ENCODE measurements around the gene GRIA2.

Gene GRIA2

DNA sequence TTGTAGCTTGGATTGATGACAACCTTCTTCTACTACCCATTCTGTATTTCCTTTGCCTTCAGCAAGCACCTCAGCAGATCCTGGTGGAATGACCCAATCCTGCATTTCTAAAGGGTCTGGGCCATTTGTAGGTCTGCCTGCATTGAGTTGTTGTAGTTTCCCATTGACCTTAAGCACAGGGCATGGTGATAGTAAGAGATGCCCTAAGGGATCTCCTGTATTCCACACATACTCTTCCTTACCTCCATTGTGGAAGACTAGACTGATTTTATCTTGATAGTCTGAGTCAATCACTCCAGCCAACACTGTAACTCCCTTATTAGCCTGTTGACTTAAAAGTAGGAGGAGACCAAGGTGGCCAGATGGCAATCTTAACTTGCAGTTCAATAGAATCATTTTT is 184.5 kb downstream of the GRIA2 start:
- no peak for DNase-seq

Measured in NCI-H2171 (cell line).